MM.1S (cell line): ENCODE data around the gene NAGA.

ENCODE experiments used
- DNase-seq: peaks from one replicate; pipeline ENCODE4 v3.0.0-alpha.2; 2015
- H2AFZ ChIP-seq: fragments of 300-600 bp; sonication (generic); 2 replicates; pipeline ENCODE4 v1.6.0; 2016; ENCODE audit warnings: antibody characterized with exemption, low read length
- H3F3A ChIP-seq: fragments of 300-600 bp; sonication (generic); 2 replicates; pipeline ENCODE4 v1.6.1; 2016; ENCODE audit warnings: mild to moderate bottlenecking, antibody characterized with exemption, low read length, moderate library complexity, mixed read lengths; ENCODE audit not compliant: insufficient read depth
- H3K27ac ChIP-seq: fragments of 300-600 bp; sonication (generic); 2 replicates; pipeline ENCODE4 v1.5.1; 2016; ENCODE audit warnings: mild to moderate bottlenecking, low read length
- H3K27me3 ChIP-seq: fragments of 300-600 bp; sonication (generic); replicated peaks from 2 replicates; pipeline ENCODE4 v1.6.0; 2016; ENCODE audit warnings: low read length; ENCODE audit not compliant: insufficient read depth
- H3K36me3 ChIP-seq: fragments of 300-600 bp; sonication (generic); replicated peaks from 2 replicates; pipeline ENCODE4 v1.6.1; 2016; ENCODE audit warnings: mild to moderate bottlenecking, low read length, mixed read lengths; ENCODE audit not compliant: insufficient read depth
- H3K4me1 ChIP-seq: fragments of 300-600 bp; sonication (generic); 2 replicates; pipeline ENCODE4 v1.6.1; 2016; ENCODE audit warnings: low read length, mixed read lengths
- H3K4me2 ChIP-seq: fragments of 300-600 bp; sonication (generic); 2 replicates; pipeline ENCODE4 v1.6.0; 2016; ENCODE audit warnings: low read depth, low read length
- H3K4me3 ChIP-seq: fragments of 300-600 bp; sonication (generic); 2 replicates; pipeline ENCODE4 v1.5.1; 2016; ENCODE audit warnings: low read length, mixed read lengths
- H3K79me2 ChIP-seq: fragments of 300-600 bp; sonication (generic); 2 replicates; pipeline ENCODE4 v1.6.1; 2016; ENCODE audit warnings: mixed run types, low read length, mixed read lengths
- H3K9ac ChIP-seq: fragments of 300-600 bp; sonication (generic); 2 replicates; pipeline ENCODE4 v1.6.1; 2016; ENCODE audit warnings: low read length, mixed read lengths
- H3K9me2 ChIP-seq: fragments of 300-600 bp; sonication (generic); replicated peaks from 2 replicates; pipeline ENCODE4 v1.6.1; 2016; ENCODE audit warnings: mild to moderate bottlenecking, low read length, mixed read lengths; ENCODE audit not compliant: insufficient read depth
- H3K9me3 ChIP-seq: fragments of 300-600 bp; sonication (generic); replicated peaks from 2 replicates; pipeline ENCODE4 v1.6.1; 2016; ENCODE audit warnings: mild to moderate bottlenecking, low read length, mixed read lengths; ENCODE audit not compliant: insufficient read depth
- H4K20me1 ChIP-seq: fragments of 300-600 bp; sonication (generic); 2 replicates; pipeline ENCODE4 v1.6.1; 2016; ENCODE audit warnings: mild to moderate bottlenecking, low read length, moderate library complexity, mixed read lengths; ENCODE audit not compliant: insufficient read depth
- CTCF ChIP-seq: fragments of 300-600 bp; sonication (generic); IDR thresholded peaks from 2 replicates; pipeline ENCODE4 v1.5.1; 2016; ENCODE audit warnings: antibody characterized with exemption, low read length, mixed read lengths
- EZH2 ChIP-seq: fragments of 300-600 bp; sonication (generic); optimal IDR thresholded peaks from 2 replicates; pipeline ENCODE3; 2017; ENCODE audit warnings: low read depth, mild to moderate bottlenecking, antibody characterized with exemption, low read length, mixed read lengths
- EZH2phosphoT487 ChIP-seq: fragments of 300-600 bp; sonication (generic); IDR thresholded peaks from 2 replicates; pipeline ENCODE4 v1.6.1; 2018; ENCODE audit warnings: antibody characterized with exemption, low read length

Gene NAGA

GRCh38 chr22:42077486-42078125 is 7.0 kb upstream of the NAGA start:
- Histone ChIP-seq H3K9me3 (no peaks in the 10 kb centered on the region), H3K36me3 (no peaks in the 10 kb centered on the region)

GRCh38 chr22:42076764-42077485 is 6.3 kb upstream of the NAGA start:
- Histone ChIP-seq H3K27me3 (no peaks in the 10 kb centered on the region), H3K9me3 (no peaks in the 10 kb centered on the region), H2AFZ (no peak overlapping the region), H3F3A (0 out of 2 replicates have a peak, but pooled peaks cover 13% of the 10 kb centered on the region), H4K20me1 (no peaks in the 10 kb centered on the region), H3K4me1 (peaks cover 7% of the 10 kb centered on the region), H3K9me2 (no peaks in the 10 kb centered on the region), H3K79me2 (peaks cover 20% of the 10 kb centered on the region), H3K36me3 (no peaks in the 10 kb centered on the region), H3K27ac (no peak overlapping the region), H3K4me2 (no peak overlapping the region), H3K9ac (no peak overlapping the region), H3K4me3 (no peak overlapping the region)
- DNase-seq, result no peak
- no peak for TF ChIP-seq CTCF
- TF ChIP-seq EZH2phosphoT487, result no peak
- no peak for TF ChIP-seq EZH2

More at GRCh38 chr22:42077486-42078125, 7.0 kb upstream of the NAGA start:
- no peaks in the 10 kb centered on the region for H4K20me1 ChIP-seq
- no peak overlapping the region for H2AFZ ChIP-seq
- 0 out of 2 replicates have a peak, but pooled peaks cover 13% of the 10 kb centered on the region for H3F3A ChIP-seq
- H3K9me2 ChIP-seq, result no peaks in the 10 kb centered on the region
- no peak overlapping the region for H3K4me3 ChIP-seq
- H3K4me2 ChIP-seq, result no peak overlapping the region
- no peak overlapping the region for H3K27ac ChIP-seq
- H3K9ac ChIP-seq, result no peak overlapping the region
- H3K4me1 ChIP-seq, result peaks cover 7% of the 10 kb centered on the region
- no peaks in the 10 kb centered on the region for H3K27me3 ChIP-seq
- peaks cover 25% of the 10 kb centered on the region for H3K79me2 ChIP-seq
- TF ChIP-seq EZH2phosphoT487 (no peak), EZH2 (no peak), CTCF (no peak)
- DNase-seq, result no peak

- Histone ChIP-seq H3K4me2 (no peak overlapping the region), H3K4me1 (peaks cover 10% of the 10 kb centered on the region), H3F3A (peaks cover 18% of the 10 kb centered on the region; the same call in 1 of the 2 replicates), H3K9me2 (no peaks in the 10 kb centered on the region), H3K9me3 (no peaks in the 10 kb centered on the region), H3K27ac (no peak overlapping the region), H3K36me3 (no peaks in the 10 kb centered on the region), H3K4me3 (0 out of 2 replicates have a peak overlapping the region, but pooled peaks have one; percentile 34), H3K9ac (no peak overlapping the region), H2AFZ (no peak overlapping the region), H4K20me1 (no peaks in the 10 kb centered on the region), H3K27me3 (no peaks in the 10 kb centered on the region), H3K79me2 (peaks cover 2% of the 10 kb centered on the region)
- no peak for TF ChIP-seq EZH2
- DNase-seq, result no peak
Measured at GRCh38 chr22:42074846-42075676, 4.4 kb upstream of the NAGA start.
